Central memory CD4-positive, alpha-beta T cell (primary cell): ENCODE data around the gene PARL.

Experiments
- DNase-seq: peaks from one replicate; pipeline ENCODE4 v3.0.0; 2022
- total RNA-seq, 3 experiments: gene quantifications; one replicate each; lab custom pipeline; 2026; lab: John Stamatoyannopoulos, UW

The PARL gene
- 4.2 to 9.7 (median 4.6) reads per million in 3 experiments for total RNA-seq

GRCh38 chr3:183884427-183885296, at the start of gene PARL:
Gene PARL, minus strand, starts transcription at chr3:183884880. Its CDS starts 34 bp downstream, at chr3:183884846.
- peak; percentile 91 for DNase-seq

GRCh38 chr3:183933160-183933559, 48.5 kb upstream of the PARL start:
- DNase-seq, result no peak

DNA sequence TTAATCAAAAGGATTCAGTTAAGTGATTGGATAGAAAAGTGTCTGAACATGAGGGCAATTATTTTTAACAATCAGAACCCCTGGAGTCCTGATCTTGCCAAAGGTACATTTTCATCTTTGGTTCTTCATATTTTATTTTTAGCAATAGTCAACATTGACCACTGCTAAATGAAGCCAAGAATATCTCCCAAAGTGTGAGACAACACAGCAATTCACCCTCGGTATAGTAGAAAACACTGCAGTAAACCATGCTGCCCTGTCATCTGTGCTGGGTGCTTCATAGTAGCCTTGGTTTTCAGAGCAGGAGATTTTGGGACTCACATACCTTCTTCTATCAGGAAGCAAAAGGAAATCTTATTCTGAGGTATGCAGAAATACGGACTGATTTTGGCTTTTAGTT, 47.2 kb upstream of the PARL start:
- DNase-seq, result no peak

- DNase-seq, result no peak
Observed at GRCh38 chr3:183930086-183930485, 45.4 kb upstream of the PARL start.

DNA sequence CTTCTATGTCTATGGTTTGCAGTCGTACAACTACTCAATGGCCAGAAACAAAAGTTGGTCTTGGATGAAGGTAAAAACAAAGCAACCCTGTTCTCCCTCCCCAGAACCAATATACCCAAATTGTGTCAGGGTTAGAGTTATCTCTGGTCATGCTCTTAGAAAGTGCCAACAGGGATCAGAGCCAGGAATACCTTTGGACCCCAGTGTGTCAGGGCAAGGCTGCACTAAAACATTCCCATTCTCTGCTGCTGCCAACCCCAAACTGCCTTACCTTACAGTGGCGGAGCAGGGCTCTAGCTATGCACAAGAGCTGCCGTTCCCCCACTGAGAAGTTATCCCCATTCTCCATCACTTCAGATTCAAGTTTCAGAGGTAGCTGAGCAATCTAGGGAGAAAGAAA, 42.4 kb upstream of the PARL start:
- no peak for DNase-seq

GRCh38 chr3:183924956-183925355, 40.3 kb upstream of the PARL start:
- no peak for DNase-seq

GRCh38 chr3:183924543-183924942, 39.9 kb upstream of the PARL start:
- DNase-seq, result no peak

GRCh38 chr3:183922421-183922820, 37.7 kb upstream of the PARL start:
- no peak for DNase-seq

DNA sequence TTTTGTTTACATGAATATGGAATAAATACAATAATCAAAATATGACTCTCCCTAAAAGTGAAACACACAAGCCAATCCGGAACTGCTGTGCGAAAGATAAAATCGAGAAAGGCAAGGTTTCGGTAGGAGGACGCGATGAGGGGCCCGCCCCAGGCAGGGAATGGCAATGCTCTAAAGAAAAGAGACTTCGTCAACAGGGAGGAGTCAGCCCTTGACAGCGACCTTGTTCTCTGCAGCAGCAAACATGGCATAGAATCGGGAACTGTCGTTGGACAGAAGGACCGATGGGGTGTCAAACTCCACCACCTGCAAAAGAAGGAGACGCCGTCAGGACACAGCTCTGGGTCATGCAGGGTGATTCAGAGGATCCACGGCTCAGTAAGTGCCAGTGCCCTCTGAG, 36.4 kb upstream of the PARL start:
- DNase-seq, result no peak

DNA sequence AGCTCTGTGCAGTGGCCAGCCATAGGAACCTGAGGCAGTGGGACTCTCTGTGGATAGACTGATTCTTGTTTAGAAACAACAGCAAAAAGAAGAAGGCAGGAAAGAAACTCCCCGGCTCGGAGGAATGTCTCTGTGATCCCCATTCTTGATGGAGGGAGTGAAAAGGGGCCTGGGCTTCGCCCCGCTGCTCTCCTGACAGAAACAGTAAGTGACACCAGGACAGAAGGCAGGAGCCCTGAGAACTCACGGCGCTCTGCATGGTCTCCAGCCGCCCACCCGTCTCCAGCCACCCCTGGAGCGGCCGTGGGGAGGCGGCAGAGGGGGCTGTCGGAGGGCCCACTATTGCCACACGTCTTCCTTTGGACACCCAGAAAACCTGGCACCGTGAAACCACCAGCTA, 35.7 kb upstream of the PARL start:
- no peak for DNase-seq

DNA sequence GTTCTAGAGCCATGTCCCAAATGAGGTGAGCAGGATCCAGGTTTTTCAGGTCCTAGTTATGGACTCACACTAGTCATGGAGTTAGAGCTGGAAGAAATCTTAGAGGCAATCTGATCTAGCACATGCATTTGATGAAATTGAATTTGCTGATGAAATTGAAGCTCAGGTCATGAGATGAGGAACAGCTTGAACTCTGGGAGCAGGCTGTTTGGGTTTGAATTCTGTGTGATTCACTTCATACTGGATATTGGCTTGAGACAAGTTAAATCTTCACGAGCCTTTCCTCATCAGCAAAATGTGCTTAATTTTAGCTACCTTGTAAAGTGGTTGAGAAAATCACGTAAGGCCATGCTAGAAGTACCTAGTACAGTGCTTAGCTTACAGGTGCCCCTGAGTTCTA, 33.5 kb upstream of the PARL start:
- no peak for DNase-seq

DNA sequence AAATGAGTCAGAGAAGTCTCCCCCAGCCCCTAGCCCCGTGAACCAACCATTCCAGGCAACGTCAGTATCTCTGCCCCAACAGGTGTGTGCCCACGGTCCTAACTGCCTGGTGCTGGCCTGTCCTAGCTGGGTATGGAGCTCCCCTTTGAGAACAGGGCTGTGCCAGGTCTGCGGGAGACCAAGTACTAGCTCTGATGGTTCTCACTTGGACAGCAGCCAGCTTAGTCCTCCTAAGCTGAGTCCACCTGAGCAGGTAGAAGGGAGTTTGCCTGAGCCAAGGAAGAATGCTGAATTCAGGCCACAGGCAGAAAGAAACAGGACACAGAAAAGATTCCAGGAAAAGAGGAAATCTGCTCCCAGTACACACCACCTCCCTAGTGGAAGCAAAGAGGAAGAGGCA, 33.1 kb upstream of the PARL start:
- DNase-seq, result no peak

- DNase-seq, result no peak
Observed at GRCh38 chr3:183914856-183915255, 30.2 kb upstream of the PARL start.

DNA sequence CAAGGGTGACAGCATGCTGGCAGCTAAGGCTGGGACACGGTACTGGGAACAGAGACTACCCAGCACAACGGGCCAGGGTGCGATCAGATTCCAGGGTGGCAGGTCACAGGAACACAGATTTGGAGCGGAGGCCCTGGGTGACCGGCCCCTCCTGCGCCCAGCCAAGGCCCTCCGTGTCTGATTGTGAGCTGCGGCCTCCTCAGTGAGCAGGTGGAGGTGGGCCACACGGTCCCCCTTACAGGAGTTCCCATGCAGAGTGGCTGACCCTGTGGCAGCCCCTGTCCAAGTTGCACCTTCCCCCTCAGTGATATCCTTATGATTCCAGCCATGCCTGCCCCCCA, 28.9 kb upstream of the PARL start:
- no peak for DNase-seq

DNA sequence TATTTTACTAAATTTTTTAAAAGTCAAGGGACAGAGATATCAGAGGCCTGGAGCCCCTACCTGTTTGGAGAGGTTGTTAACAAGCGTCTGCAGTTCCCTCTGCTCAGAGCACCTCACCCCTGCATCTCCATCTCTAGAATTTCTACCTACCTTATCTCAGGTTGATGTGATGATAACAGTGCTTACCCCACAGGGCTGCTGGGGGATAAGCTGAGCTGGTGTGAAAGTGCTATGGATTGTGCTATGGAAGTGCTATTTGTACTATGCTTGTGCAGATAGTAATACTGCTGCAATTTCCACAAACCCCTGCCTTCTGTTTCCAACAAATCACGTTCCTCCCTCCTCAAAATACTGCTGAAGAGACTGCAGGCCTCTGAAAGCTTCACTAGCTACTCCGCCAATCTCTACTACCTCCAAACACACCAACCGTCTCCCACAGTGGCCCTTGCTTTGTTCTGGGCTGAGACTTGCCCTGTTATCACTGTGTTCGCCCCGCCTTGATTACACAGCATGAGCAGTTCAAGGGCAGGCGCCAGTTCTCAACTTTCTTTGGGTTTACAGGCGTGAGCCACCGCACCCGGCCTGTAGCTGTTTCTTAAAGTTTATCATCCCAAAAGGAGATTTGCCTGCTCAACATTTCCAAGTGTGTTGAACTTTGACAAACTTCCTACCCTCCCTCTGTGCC, 28.4 kb upstream of the PARL start:
- no peak for DNase-seq

DNA sequence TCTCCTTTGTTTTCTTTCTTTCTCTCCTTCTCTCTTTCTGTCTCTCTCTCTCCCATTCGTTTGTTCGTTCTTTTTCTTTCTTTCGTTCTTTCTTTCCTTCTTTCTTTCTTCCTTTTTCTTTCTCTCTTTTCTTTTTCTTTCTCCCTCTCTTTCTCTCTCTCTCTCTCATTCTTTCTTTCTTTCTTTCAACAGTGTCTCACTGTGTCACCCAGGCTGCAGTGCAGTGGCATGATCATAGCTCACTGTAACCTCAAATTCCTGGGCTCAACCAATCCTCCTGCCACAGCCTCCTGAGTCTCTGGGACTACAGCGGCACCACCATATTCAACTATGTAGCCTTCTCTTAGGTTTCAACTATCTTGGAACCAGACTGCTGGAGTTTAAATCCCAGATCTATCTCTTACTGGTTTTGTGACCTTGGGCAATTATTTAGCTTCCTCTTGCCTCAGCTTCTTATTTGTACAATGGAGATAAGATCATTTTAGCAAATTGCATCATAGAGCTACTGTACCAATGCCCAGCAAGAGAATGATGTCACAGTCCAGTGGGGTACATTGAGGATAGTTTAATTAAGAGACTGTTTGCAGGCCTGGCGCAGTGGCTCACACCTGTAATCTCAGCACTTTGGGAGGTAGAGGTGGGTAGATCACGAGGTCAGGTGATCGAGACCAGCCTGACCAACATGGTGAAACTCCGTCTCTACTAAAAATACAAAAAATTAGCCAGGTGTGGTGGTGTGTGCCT, 27.3 kb upstream of the PARL start:
- no peak for DNase-seq

DNA sequence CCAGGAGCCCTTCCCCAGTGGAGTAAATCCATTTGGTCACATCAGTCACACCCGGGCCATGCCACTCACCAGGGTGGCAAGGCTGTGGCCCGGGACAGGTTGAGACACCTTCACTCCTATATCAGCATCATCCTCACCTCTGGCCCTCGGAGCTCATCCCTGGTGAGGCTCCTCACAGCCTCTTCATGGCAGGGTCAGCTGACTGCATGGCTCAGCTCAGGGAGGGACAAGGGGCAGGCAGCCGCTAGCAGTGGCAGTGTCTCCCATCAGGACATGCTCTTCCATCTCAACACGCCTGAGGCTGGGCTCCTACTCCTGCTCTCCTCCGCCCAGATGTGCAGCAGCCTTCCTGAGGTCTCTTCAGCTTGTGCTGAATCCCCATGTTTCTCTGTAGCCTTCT, 26.4 kb upstream of the PARL start:
- DNase-seq, result no peak

- DNase-seq, result no peak
Observed at GRCh38 chr3:183909030-183909600, 24.4 kb upstream of the PARL start.

GRCh38 chr3:183907911-183908331, 23.2 kb upstream of the PARL start:
- no peak for DNase-seq

DNA sequence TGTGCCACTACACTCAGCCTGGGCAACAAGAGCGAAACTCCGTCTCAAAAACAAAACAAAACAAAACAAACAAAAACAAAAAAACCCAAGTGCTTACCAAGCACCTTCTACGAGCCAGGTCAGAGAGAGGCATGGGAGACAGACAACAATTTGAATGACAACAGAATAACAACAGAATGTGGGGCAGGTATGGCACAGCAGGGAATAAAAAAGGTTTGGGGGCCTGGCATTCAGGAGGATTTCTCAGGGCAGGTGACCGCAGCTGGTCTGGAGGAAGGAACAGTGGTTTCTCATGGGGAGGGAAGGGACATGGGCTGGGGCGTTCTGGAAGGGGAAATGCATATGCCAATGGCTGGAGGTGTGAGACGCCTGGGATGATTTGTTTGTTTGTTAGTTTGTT, 22.5 kb upstream of the PARL start:
- no peak for DNase-seq

DNA sequence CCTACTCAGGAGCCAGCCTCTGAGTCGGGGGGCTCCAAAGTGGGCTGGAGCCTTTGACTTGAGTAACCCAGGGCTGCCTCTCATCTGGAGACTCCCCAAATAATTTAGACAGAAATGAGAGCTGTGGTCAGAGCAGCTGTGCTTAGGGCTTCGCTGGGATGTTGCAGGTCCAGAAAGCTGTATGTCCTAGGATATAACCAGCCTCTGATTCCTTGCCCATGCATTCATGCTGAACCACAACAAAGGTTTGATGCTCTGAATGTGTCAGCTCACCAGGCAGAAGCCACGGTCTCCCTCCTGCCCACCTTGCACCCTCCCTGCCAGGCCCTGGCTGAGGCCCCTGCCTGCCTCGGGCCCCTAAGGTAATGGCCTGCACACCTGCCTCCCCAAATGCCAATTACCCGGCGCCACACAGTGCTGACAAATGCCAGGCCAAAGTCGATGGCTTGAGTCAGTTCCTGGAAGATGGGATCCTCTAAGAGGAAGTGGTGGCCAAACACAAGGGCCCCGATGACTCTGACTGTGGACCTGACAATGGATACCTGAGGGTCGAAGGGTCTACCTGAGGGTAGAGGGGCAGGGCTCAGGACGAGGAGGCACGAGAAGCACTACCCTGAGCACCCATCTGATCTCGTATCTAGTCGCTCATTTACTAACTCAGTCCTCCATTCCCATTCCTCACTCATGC, 21.7 kb upstream of the PARL start:
- DNase-seq, result no peak
